ENCODE data around the gene YAF2.
"Not testable (repeated sequence)": the region's sequence is repeated elsewhere in the genome, so short reads cannot be mapped to it uniquely, and the experiment has no call there.

The YAF2 gene

GRCh38 chr12:42221726-42222125, 16.3 kb downstream of the YAF2 start:
- H3K9ac ChIP-seq (ENCODE audit: low read length): no peak overlapping the region
- H3K79me2 ChIP-seq (ENCODE audit: control insufficient read depth, insufficient read depth, low read length): no peaks in the 10 kb centered on the region
- H4K8ac ChIP-seq (ENCODE audit: low read depth, low read length): no peak overlapping the region
- no peak overlapping the region for H3K4me3 ChIP-seq (ENCODE audit: low read length)
- no peak for DNase-seq
- H2BK5ac ChIP-seq (ENCODE audit: low read length): no peak overlapping the region
- no peak overlapping the region for H2BK15ac ChIP-seq (replicated peaks; ENCODE audit: low read depth)
- WGBS (ENCODE audit: extremely low coverage, insufficient coverage, low lambda C conversion rate): no CpG with 5 or more reads among the region's 2 CpGs
- no peak overlapping the region for H3K4ac ChIP-seq (ENCODE audit: low read depth, low read length)
- no peak overlapping the region for H4K5ac ChIP-seq (ENCODE audit: low read length)
- H2AK5ac ChIP-seq (ENCODE audit: low read length): no peak overlapping the region
- no peak overlapping the region for H3K27ac ChIP-seq (ENCODE audit: low read depth, low read length)
- peaks cover 3% of the 10 kb centered on the region for H3K79me1 ChIP-seq (ENCODE audit: low read length)
- no peaks in the 10 kb centered on the region for H3K36me3 ChIP-seq (ENCODE audit: control insufficient read depth, insufficient read depth, low read length)
- no peaks in the 10 kb centered on the region for H3K4me1 ChIP-seq (ENCODE audit: control insufficient read depth, low read depth, low read length)
- H3K56ac ChIP-seq (ENCODE audit: low read length): no peak overlapping the region
- H3K23ac ChIP-seq (ENCODE audit: low read length): no peak overlapping the region
- no peaks in the 10 kb centered on the region for H3K27me3 ChIP-seq (ENCODE audit: insufficient read depth, low read length, poor library complexity)
- no peak overlapping the region for H3K18ac ChIP-seq (ENCODE audit: low read length)
- no peak overlapping the region for H2BK120ac ChIP-seq (ENCODE audit: low read depth, low read length)
- H3K4me2 ChIP-seq (ENCODE audit: low read length): no peak overlapping the region

- H2BK120ac ChIP-seq (ENCODE audit: low read depth, low read length): no peak overlapping the region
- no peak overlapping the region for H3K27ac ChIP-seq (ENCODE audit: low read depth, low read length)
- no peak overlapping the region for H2BK15ac ChIP-seq (replicated peaks; ENCODE audit: low read depth)
- no peak overlapping the region for H3K56ac ChIP-seq (ENCODE audit: low read length)
- no peaks in the 10 kb centered on the region for H3K4me1 ChIP-seq (ENCODE audit: control insufficient read depth, low read depth, low read length)
- H3K18ac ChIP-seq (ENCODE audit: low read length): no peak overlapping the region
- H3K4me3 ChIP-seq (ENCODE audit: low read length): no peak overlapping the region
- no peak overlapping the region for H3K4ac ChIP-seq (ENCODE audit: low read depth, low read length)
- H4K5ac ChIP-seq (ENCODE audit: low read length): no peak overlapping the region
- no peak overlapping the region for H3K4me2 ChIP-seq (ENCODE audit: low read length)
- no peak for DNase-seq
- H3K79me1 ChIP-seq (ENCODE audit: low read length): peaks cover 3% of the 10 kb centered on the region
- no peaks in the 10 kb centered on the region for H3K36me3 ChIP-seq (ENCODE audit: control insufficient read depth, insufficient read depth, low read length)
- H3K23ac ChIP-seq (ENCODE audit: low read length): no peak overlapping the region
- H2AK5ac ChIP-seq (ENCODE audit: low read length): no peak overlapping the region
- H3K9ac ChIP-seq (ENCODE audit: low read length): no peak overlapping the region
- H2BK5ac ChIP-seq (ENCODE audit: low read length): no peak overlapping the region
- H4K8ac ChIP-seq (ENCODE audit: low read depth, low read length): no peak overlapping the region
- no peaks in the 10 kb centered on the region for H3K79me2 ChIP-seq (ENCODE audit: control insufficient read depth, insufficient read depth, low read length)
- H3K27me3 ChIP-seq (ENCODE audit: insufficient read depth, low read length, poor library complexity): no peaks in the 10 kb centered on the region
Measured at GRCh38 chr12:42217656-42218055, 20.4 kb downstream of the YAF2 start.

- H3K79me1 ChIP-seq (ENCODE audit: low read length): peaks cover 3% of the 10 kb centered on the region
- no peak overlapping the region for H3K4ac ChIP-seq (ENCODE audit: low read depth, low read length)
- H3K4me2 ChIP-seq (ENCODE audit: low read length): no peak overlapping the region
- H3K4me3 ChIP-seq (ENCODE audit: low read length): no peak overlapping the region
- no CpG with 5 or more reads among the region's 1 CpG for WGBS (ENCODE audit: extremely low coverage, insufficient coverage, low lambda C conversion rate)
- no peaks in the 10 kb centered on the region for H3K36me3 ChIP-seq (ENCODE audit: control insufficient read depth, insufficient read depth, low read length)
- no peak overlapping the region for H3K18ac ChIP-seq (ENCODE audit: low read length)
- no peaks in the 10 kb centered on the region for H3K27me3 ChIP-seq (ENCODE audit: insufficient read depth, low read length, poor library complexity)
- no peak overlapping the region for H3K27ac ChIP-seq (ENCODE audit: low read depth, low read length)
- no peak overlapping the region for H3K56ac ChIP-seq (ENCODE audit: low read length)
- no peak overlapping the region for H2AK5ac ChIP-seq (ENCODE audit: low read length)
- H2BK15ac ChIP-seq (replicated peaks; ENCODE audit: low read depth): no peak overlapping the region
- no peak overlapping the region for H4K8ac ChIP-seq (ENCODE audit: low read depth, low read length)
- H3K23ac ChIP-seq (ENCODE audit: low read length): no peak overlapping the region
- DNase-seq: no peak
- H3K79me2 ChIP-seq (ENCODE audit: control insufficient read depth, insufficient read depth, low read length): no peaks in the 10 kb centered on the region
- H2BK5ac ChIP-seq (ENCODE audit: low read length): no peak overlapping the region
- H2BK120ac ChIP-seq (ENCODE audit: low read depth, low read length): no peak overlapping the region
- H3K4me1 ChIP-seq (ENCODE audit: control insufficient read depth, low read depth, low read length): no peaks in the 10 kb centered on the region
- no peak overlapping the region for H4K5ac ChIP-seq (ENCODE audit: low read length)
- H3K9ac ChIP-seq (ENCODE audit: low read length): no peak overlapping the region
Measured at GRCh38 chr12:42216737-42217136, 21.3 kb downstream of the YAF2 start.

- not testable (repeated sequence) for H4K8ac ChIP-seq (ENCODE audit: low read depth, low read length); H3K4me3 ChIP-seq (ENCODE audit: low read length); H3K79me2 ChIP-seq (ENCODE audit: control insufficient read depth, insufficient read depth, low read length); H4K5ac ChIP-seq (ENCODE audit: low read length); H3K79me1 ChIP-seq (ENCODE audit: low read length); H3K23ac ChIP-seq (ENCODE audit: low read length); H2BK15ac ChIP-seq (replicated peaks; ENCODE audit: low read depth); H3K27me3 ChIP-seq (ENCODE audit: insufficient read depth, low read length, poor library complexity); H3K18ac ChIP-seq (ENCODE audit: low read length); H3K4me1 ChIP-seq (ENCODE audit: control insufficient read depth, low read depth, low read length); H3K27ac ChIP-seq (ENCODE audit: low read depth, low read length); H3K4ac ChIP-seq (ENCODE audit: low read depth, low read length); H3K4me2 ChIP-seq (ENCODE audit: low read length); H2BK5ac ChIP-seq (ENCODE audit: low read length); DNase-seq; H2AK5ac ChIP-seq (ENCODE audit: low read length); H3K56ac ChIP-seq (ENCODE audit: low read length); H3K36me3 ChIP-seq (ENCODE audit: control insufficient read depth, insufficient read depth, low read length); H3K9ac ChIP-seq (ENCODE audit: low read length); H2BK120ac ChIP-seq (ENCODE audit: low read depth, low read length)
- WGBS (ENCODE audit: extremely low coverage, insufficient coverage, low lambda C conversion rate): no CpG with 5 or more reads among the region's 4 CpGs
Measured at GRCh38 chr12:42215759-42216158, 22.3 kb downstream of the YAF2 start.

- Histone ChIP-seq H2BK5ac (ENCODE audit: low read length) (no peak overlapping the region), H3K79me2 (ENCODE audit: control insufficient read depth, insufficient read depth, low read length) (no peaks in the 10 kb centered on the region), H3K27ac (ENCODE audit: low read depth, low read length) (no peak overlapping the region), H3K9ac (ENCODE audit: low read length) (no peak overlapping the region), H3K4me3 (ENCODE audit: low read length) (no peak overlapping the region), H2AK5ac (ENCODE audit: low read length) (no peak overlapping the region), H3K36me3 (ENCODE audit: control insufficient read depth, insufficient read depth, low read length) (no peaks in the 10 kb centered on the region), H3K27me3 (ENCODE audit: insufficient read depth, low read length, poor library complexity) (peaks cover 2% of the 10 kb centered on the region), H3K18ac (ENCODE audit: low read length) (no peak overlapping the region), H3K23ac (ENCODE audit: low read length) (no peak overlapping the region), H3K4me1 (ENCODE audit: control insufficient read depth, low read depth, low read length) (no peaks in the 10 kb centered on the region), H3K4me2 (ENCODE audit: low read length) (no peak overlapping the region), H3K79me1 (ENCODE audit: low read length) (no peaks in the 10 kb centered on the region), H2BK120ac (ENCODE audit: low read depth, low read length) (no peak overlapping the region), H3K4ac (ENCODE audit: low read depth, low read length) (no peak overlapping the region), H4K5ac (ENCODE audit: low read length) (no peak overlapping the region), H3K56ac (ENCODE audit: low read length) (no peak overlapping the region), H2BK15ac (replicated peaks; ENCODE audit: low read depth) (no peak overlapping the region), H4K8ac (ENCODE audit: low read depth, low read length) (no peak overlapping the region)
- no peak for DNase-seq
- no CpG with 5 or more reads among the region's 2 CpGs for WGBS (ENCODE audit: extremely low coverage, insufficient coverage, low lambda C conversion rate)
Measured at GRCh38 chr12:42213954-42214426, 24.1 kb downstream of the YAF2 start.

DNA sequence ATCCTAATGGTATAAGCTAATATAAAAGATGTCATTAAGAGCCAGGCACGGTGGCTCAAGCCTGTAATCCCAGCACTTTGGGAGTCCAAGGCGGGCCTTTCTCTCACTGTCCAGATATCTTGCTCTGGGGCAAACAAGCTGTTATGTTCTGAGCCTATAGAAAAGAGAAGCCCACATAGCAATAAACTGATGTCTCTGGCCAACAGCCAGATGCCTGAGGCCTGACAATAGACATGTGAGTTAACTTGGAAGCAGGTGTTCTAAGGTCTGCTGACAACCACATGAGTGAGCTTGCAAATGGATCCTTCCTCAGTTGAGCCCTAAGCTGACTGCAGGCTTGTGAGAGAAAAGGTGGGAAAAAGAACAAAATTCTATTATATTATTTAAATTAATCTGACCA, 25.0 kb downstream of the YAF2 start:
- WGBS (ENCODE audit: extremely low coverage, insufficient coverage, low lambda C conversion rate): no CpG with 5 or more reads among the region's 2 CpGs
- no peak for DNase-seq
- no peaks in the 10 kb centered on the region for H3K79me1 ChIP-seq (ENCODE audit: low read length)
- no peaks in the 10 kb centered on the region for H3K79me2 ChIP-seq (ENCODE audit: control insufficient read depth, insufficient read depth, low read length)
- no peak overlapping the region for H3K4ac ChIP-seq (ENCODE audit: low read depth, low read length)
- no peaks in the 10 kb centered on the region for H3K4me1 ChIP-seq (ENCODE audit: control insufficient read depth, low read depth, low read length)
- no peak overlapping the region for H3K56ac ChIP-seq (ENCODE audit: low read length)
- peaks cover 2% of the 10 kb centered on the region for H3K27me3 ChIP-seq (ENCODE audit: insufficient read depth, low read length, poor library complexity)
- no peaks in the 10 kb centered on the region for H3K36me3 ChIP-seq (ENCODE audit: control insufficient read depth, insufficient read depth, low read length)
- no peak overlapping the region for H4K5ac ChIP-seq (ENCODE audit: low read length)
- no peak overlapping the region for H3K4me2 ChIP-seq (ENCODE audit: low read length)
- no peak overlapping the region for H2BK5ac ChIP-seq (ENCODE audit: low read length)
- H2BK15ac ChIP-seq (replicated peaks; ENCODE audit: low read depth): no peak overlapping the region
- H3K18ac ChIP-seq (ENCODE audit: low read length): no peak overlapping the region
- no peak overlapping the region for H3K4me3 ChIP-seq (ENCODE audit: low read length)
- no peak overlapping the region for H2BK120ac ChIP-seq (ENCODE audit: low read depth, low read length)
- no peak overlapping the region for H3K23ac ChIP-seq (ENCODE audit: low read length)
- H3K27ac ChIP-seq (ENCODE audit: low read depth, low read length): no peak overlapping the region
- H2AK5ac ChIP-seq (ENCODE audit: low read length): no peak overlapping the region
- H3K9ac ChIP-seq (ENCODE audit: low read length): no peak overlapping the region
- H4K8ac ChIP-seq (ENCODE audit: low read depth, low read length): no peak overlapping the region
